Pancreas (tissue), 10 donors: ENCODE measurements around the gene RAI1. TPM values are rescaled to one million over a fixed set of nuclear protein-coding genes. Genes with fewer than 3 reads are reported as not detected.

Experiments
- ATAC-seq, 4 donors: fragments of 200-7000 bp; cut with Tn5 transposase; one replicate each; pipeline versions ENCODE4 v1.8.0 to v1.9.1; 2020; ENCODE audit warnings: mild to moderate bottlenecking in 4 of 4, moderate library complexity in 4 of 4
- DNase-seq, 6 donors: peaks; one replicate each; pipeline ENCODE4 v3.0.0-alpha.2; 2020
- FAIRE-seq: peaks from 2 replicates; lab custom pipeline; 2012; peaks lifted over from hg19 to GRCh38; lab: Jason Lieb, UNC
- H3K27ac ChIP-seq, 4 donors: fragments of 200-600 bp; sonication (generic); 1 replicate in 3 of 4; 2 replicates in 1 of 4; pipeline versions ENCODE4 v1.5.0 to v1.8.0; 2020
- H3K27me3 ChIP-seq, 4 donors: fragments of 200-600 bp; one replicate each; pipeline ENCODE4 v1.8.0; 2021
- H3K36me3 ChIP-seq, 3 donors: fragments of 200-600 bp; sonication (generic) in 1 of 3; one replicate each; pipeline versions ENCODE4 v1.5.0 to v1.8.0; 2020 to 2021
- H3K4me1 ChIP-seq, 3 donors: fragments of 200-600 bp; one replicate each; pipeline ENCODE4 v1.8.0; 2021
- H3K4me3 ChIP-seq, 4 donors: fragments of 200-600 bp; sonication (generic) in 2 of 4; one replicate each; pipeline versions ENCODE4 v1.5.0 to v1.8.0; 2020 to 2021
- H3K9me3 ChIP-seq, 4 donors: fragments of 200-600 bp; one replicate each; pipeline ENCODE4 v1.8.0; 2021
- CTCF ChIP-seq, 4 donors: fragments of 200-600 bp; sonication (generic) in 3 of 4; IDR thresholded peaks; one replicate each; pipeline versions ENCODE4 v1.5.0 to v1.8.0; 2021; ENCODE audit warnings: antibody characterized with exemption in 4 of 4
- WGBS, 2 donors: extraction: QIAGEN DNeasy Blood & Tissue Kit; methylation state at CpG; one replicate each; pipeline ENCODE4 v1.1.7; 2013; 5-methylcytosine and 5-hydroxymethylcytosine counted together
- intact Hi-C, 3 donors: fragments of 100-400 bp; cut with DNase I; formaldehyde crosslinking; loops; one replicate each; pipeline versions ENCODE4 v1.11.1 to v1.14.2; 2022
- polyA plus RNA-seq, 2 donors: library from polyadenylated mRNA; stranded (reverse); fragments of 200-250 nt; gene quantifications; one replicate each; pipeline ENCODE4 v1.2.3, GENCODE V29; 2013
- total RNA-seq, 6 donors: library from RNA; stranded (reverse); fragmentation: NEBNext Ultra II Directional in 4 of 6; extraction: Animal tissue kit (Norgen Biotek cat#: 25700) in 4 of 6; gene quantifications; one replicate each; pipeline versions ENCODE4 v1.2.1 to v1.2.4, GENCODE V29; 2021 to 2023
- donor health status: healthy with polysubstance abuse.
- donor health status: DM: no; HTN: no; CAD: no; lungs with moderate emphysema.
- donor health status: DM: no; HTN: no; CAD: no.
- donor health status: control.
- donor health status: control.
- donor health status: Bipolar disorder and iron deficiency.
- donor health status: DM: yes; HTN: yes; CAD: no.
- donor health status: DM: no; HTN: no; CAD: no.
- donor health status: DM: no; HTN: no; CAD: no.
- donor health status: DM: yes; HTN: yes; CAD: no.

RAI1 gene
- total and polyA plus RNA-seq, 8 donors, result 12.1 to 23.9 (median 16.7) TPM

GRCh38 chr17:17698869-17699351 lies 17.7 kb downstream of the RAI1 start:
- no peak for TF ChIP-seq CTCF (IDR thresholded peaks at IDR 0.05)
- no peaks in the 10 kb centered on the region for H3K27me3 ChIP-seq
- WGBS, 2 donors, result 66 to 73% methylated on average over 8 of the region's 8 CpGs
- H3K27ac ChIP-seq, result peak overlapping the region in 3 of 4 donors; percentile 42 to 94 (median 54)
- no peaks in the 10 kb centered on the region for H3K9me3 ChIP-seq
- FAIRE-seq (no peak), ATAC-seq (no peak), DNase-seq (no peak)
- H3K36me3 ChIP-seq, result no peaks in the 10 kb centered on the region
- H3K4me1 ChIP-seq, result peaks cover 3 to 21% (median 15%) of the 10 kb centered on the region in 3 donors
- intact Hi-C loops, result loop anchor here in 1 of 3 donors (10.0 kb wide), 1 partner anchor 46 kb away; no protein-coding TSS in a partner anchor
- no peak overlapping the region for H3K4me3 ChIP-seq

DNA sequence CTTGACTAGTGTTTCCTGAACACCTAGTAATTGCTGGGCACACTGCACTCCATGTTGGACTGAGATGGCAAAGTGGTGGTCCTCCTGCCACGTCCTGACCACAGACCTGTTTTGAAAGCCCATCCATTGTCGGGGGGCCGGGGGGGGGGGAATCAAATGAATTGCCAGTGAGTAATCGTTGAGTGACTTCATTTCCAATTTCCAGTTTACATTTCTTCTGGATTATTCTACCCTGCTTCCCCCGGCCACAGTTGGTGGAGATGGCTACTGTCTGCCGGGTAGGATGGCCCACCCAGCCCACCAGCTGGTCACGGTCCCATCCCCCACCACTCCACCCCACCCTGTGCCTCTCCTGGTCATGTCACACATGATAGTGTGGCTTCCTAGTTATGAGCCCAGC lies 18.2 kb downstream of the RAI1 start:
- Histone ChIP-seq H3K4me3 (no peak overlapping the region), H3K9me3 (no peaks in the 10 kb centered on the region), H3K27me3 (no peaks in the 10 kb centered on the region), H3K4me1 (peaks cover 0 to 17% (median 10%) of the 10 kb centered on the region in 3 donors), H3K36me3 (no peaks in the 10 kb centered on the region), H3K27ac (peak overlapping the region in 2 of 4 donors; percentile 54 to 94)
- DNase-seq, result no peak
- ATAC-seq, result no peak
- no peak for FAIRE-seq
- intact Hi-C loops, result loop anchor here in 1 of 3 donors (10.0 kb wide), 1 partner anchor 45 kb away; no protein-coding TSS in a partner anchor
- no peak for TF ChIP-seq CTCF (IDR thresholded peaks at IDR 0.05)
- WGBS, 2 donors, result 87 to 93% methylated on average over 7 of the region's 7 CpGs

- H3K27me3 ChIP-seq, result no peaks in the 10 kb centered on the region
- FAIRE-seq (no peak), DNase-seq (no peak), ATAC-seq (peak in 3 of 4 donors; percentile 19 to 46 (median 45))
- peak overlapping the region in 3 of 4 donors; percentile 33 to 94 (median 38) for H3K27ac ChIP-seq
- peaks cover 0 to 16% (median 10%) of the 10 kb centered on the region in 3 donors for H3K4me1 ChIP-seq
- no peak for TF ChIP-seq CTCF (IDR thresholded peaks at IDR 0.05)
- no peaks in the 10 kb centered on the region for H3K9me3 ChIP-seq
- WGBS, 2 donors, result 33 to 54% methylated on average over 80 to 86 of the region's 86 CpGs
- H3K36me3 ChIP-seq, result no peaks in the 10 kb centered on the region
- intact Hi-C loops, result no loop called here
- peak overlapping the region in 3 of 4 donors; percentile 12 to 41 (median 25) for H3K4me3 ChIP-seq
Measured at GRCh38 chr17:17700251-17700969, 19.2 kb downstream of the RAI1 start.

- Histone ChIP-seq H3K27me3 (no peaks in the 10 kb centered on the region), H3K4me1 (peaks cover 0 to 15% (median 10%) of the 10 kb centered on the region in 3 donors), H3K4me3 (no peak overlapping the region), H3K27ac (no peak overlapping the region), H3K9me3 (no peaks in the 10 kb centered on the region), H3K36me3 (no peaks in the 10 kb centered on the region)
- WGBS, 2 donors, result 83 to 96% methylated on average over 2 of the region's 2 CpGs
- TF ChIP-seq CTCF (IDR thresholded peaks at IDR 0.05), result no peak
- intact Hi-C loops, result no loop called here
- FAIRE-seq, result no peak
- no peak for DNase-seq
- ATAC-seq, result no peak
Measured at GRCh38 chr17:17701112-17701511, 19.9 kb downstream of the RAI1 start.

DNA sequence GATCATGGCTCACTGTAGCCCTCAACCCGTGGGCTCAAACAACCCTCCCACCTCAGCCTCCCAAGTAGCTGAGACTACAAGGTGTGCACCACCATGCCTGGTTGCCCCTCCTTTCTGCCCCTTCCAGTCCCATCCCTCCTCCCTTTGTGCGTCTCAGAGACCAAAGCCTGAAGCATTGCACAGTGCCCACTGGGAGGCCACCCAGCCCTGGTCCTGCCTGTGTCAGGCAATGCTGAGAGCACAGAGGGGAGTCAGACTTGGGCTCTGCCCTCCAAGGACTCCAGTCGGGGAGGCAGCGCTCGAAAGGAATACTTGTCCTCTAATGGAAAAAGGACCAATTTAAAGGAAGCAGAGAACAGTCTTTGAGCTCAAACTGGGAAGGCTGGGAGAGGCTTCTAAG lies 20.4 kb downstream of the RAI1 start:
- peak overlapping the region in 1 of 4 donors; percentile 28 for H3K27ac ChIP-seq
- intact Hi-C loops, result no loop called here

More for the DNA sequence above, 20.4 kb downstream of the RAI1 start:
- ATAC-seq (no peak), FAIRE-seq (no peak), DNase-seq (no peak)
- TF ChIP-seq CTCF (IDR thresholded peaks at IDR 0.05), result no peak
- Histone ChIP-seq H3K4me3 (no peak overlapping the region), H3K27me3 (no peaks in the 10 kb centered on the region), H3K9me3 (no peaks in the 10 kb centered on the region), H3K4me1 (peaks cover 0 to 15% (median 10%) of the 10 kb centered on the region in 3 donors), H3K36me3 (no peaks in the 10 kb centered on the region)
- 89 to 91% methylated on average over 5 of the region's 5 CpGs for WGBS, 2 donors
